Measurements from ENCODE around the gene CES4A. TPM values are rescaled to one million over a fixed set of nuclear protein-coding genes. Genes with fewer than 3 reads are reported as not detected.

CES4A gene
- total and polyA plus RNA-seq, 2 of the 13 experiments (the other 11 are each of a cell fraction or from before 2014, with no cell fraction given), result 0.09 to 0.17 TPM

DNA sequence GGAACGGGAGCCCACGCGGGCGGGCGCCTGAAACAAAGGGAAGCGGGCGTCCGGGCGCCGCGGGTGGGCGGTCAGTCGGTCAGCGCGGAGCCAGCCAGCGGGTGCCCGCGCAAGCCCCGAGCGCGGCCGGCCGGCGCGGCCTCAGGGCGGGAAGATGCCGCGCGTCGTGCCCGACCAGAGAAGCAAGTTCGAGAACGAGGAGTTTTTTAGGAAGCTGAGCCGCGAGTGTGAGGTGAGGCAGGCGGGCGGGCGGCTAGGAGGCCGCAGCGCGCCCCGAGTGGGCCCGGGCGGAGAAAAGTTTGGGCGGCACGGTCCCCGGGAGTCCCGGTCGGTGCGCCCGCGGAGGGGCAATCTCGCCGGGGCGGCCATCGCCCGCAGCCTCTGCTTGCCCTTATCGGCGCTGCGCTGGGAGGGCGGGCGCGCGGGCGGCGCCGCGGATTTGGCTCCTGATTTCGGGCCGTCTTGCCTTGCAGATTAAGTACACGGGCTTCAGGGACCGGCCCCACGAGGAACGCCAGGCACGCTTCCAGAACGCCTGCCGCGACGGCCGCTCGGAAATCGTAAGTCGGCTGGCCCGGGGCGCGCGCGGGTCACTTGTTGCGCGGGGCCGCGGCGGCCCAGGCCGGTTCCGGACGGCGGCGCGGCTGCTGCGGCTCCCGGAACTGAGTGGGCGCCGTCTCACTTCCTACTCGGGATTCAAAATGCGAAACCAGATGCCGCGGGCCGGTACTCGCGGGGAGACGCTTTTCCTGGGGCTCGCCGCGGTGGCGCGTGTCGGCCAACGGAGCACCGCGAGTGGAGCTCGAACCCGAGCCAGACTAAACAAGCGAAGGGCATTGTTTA lies 41.1 kb downstream of the CES4A start (continued):
- no peak for TF ChIP-seq HMGXB3 (CRISPR knock-in tag; IDR thresholded peaks at IDR 0.05; ENCODE audit: borderline replicate concordance)
- TF ChIP-seq FOSL1 (CRISPR knock-in tag; IDR thresholded peaks at IDR 0.05; ENCODE audit: borderline replicate concordance), result no peak
- TF ChIP-seq FOXK1 (CRISPR knock-in tag; IDR thresholded peaks at IDR 0.05; ENCODE audit: borderline replicate concordance, low read depth), result no peak
- TF ChIP-seq ZHX2 (IDR thresholded peaks at IDR 0.05; ENCODE audit: low read depth), result no peak
- peak; percentile 20; the same call in 1 of the 2 replicates for TF ChIP-seq ZHX2 (CRISPR knock-in tag; IDR thresholded peaks at IDR 0.05; ENCODE audit: borderline replicate concordance)
- TF ChIP-seq IRF1 (CRISPR knock-in tag; IDR thresholded peaks at IDR 0.05; ENCODE audit: low read depth), result no peak
- 0 out of 2 replicates have a peak, but pooled peaks have one; percentile 14 for TF ChIP-seq ZNF430 (CRISPR knock-in tag; IDR thresholded peaks at IDR 0.05)
